ENCODE results near the gene SLC6A19. TPM values are rescaled to one million over a fixed set of nuclear protein-coding genes. Genes with fewer than 3 reads are reported as not detected.
A peak's percentile ranks its signal among the peaks of the same experiment; 100 is the strongest.

SLC6A19 gene
- total and polyA plus RNA-seq, 2 of the 13 experiments (the other 11 are each of a cell fraction or from before 2014, with no cell fraction given): 0.02 TPM; not detected in 1

DNA sequence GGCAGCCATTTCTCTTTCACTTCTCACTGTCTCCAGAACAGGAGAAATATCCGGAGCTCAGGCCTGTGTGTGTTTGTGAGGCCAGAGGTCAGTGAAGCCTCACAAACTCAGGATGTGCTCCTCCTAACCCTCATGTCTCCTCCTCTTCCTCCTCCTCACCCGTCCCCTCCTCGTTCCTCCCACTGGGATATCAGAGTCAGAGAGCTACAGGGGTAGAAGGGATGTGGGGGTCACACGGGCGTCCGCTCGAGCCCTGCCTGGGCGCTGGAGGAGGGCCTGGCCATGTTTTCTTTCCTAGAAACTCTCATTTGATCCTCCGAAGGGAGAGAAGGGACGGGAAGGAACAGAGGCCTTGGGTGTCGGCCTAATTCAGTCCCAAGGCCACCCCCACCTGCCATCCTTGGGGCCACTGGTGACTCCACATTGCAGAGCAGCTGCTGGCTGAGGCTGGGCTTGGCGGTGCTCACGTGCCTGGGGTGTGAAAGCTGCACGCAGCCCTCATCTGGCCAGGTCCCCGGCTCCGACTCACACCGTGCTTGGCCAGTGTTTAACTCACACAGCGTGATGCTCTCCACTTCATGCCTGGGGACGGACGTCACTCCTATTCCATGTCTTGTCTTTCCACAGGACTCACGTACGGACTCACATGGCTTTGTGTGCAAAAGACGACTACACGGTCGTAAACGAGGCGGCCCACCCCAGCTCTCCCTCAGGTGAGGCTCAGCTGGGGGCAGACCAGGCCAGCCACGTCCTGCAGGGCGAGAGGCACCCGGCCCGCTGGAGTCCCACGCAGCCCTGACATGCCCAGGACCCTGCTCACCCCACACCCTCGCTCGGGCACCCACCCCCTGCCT lies 22.6 kb upstream of the SLC6A19 start (continued):
- TF ChIP-seq ZBTB38 (CRISPR knock-in tag; IDR thresholded peaks at IDR 0.05) (0 out of 2 replicates have a peak, but pooled peaks have one; percentile 19), ZNF432 (CRISPR knock-in tag; IDR thresholded peaks at IDR 0.05; ENCODE audit: borderline replicate concordance) (no peak), SNAPC2 (CRISPR knock-in tag; IDR thresholded peaks at IDR 0.05) (no peak), ZNF678 (CRISPR knock-in tag; IDR thresholded peaks at IDR 0.05) (no peak), ZFP36L1 (CRISPR knock-in tag; IDR thresholded peaks at IDR 0.05) (peak; percentile 82; the same call in 1 of the 2 replicates), SPEN (CRISPR knock-in tag; IDR thresholded peaks at IDR 0.05; ENCODE audit: low read depth) (peak; percentile 29; the same call in 1 of the 2 replicates), IKZF5 (CRISPR knock-in tag; IDR thresholded peaks at IDR 0.05) (peak; percentile 26; the same call in 1 of the 2 replicates), SYNCRIP (IDR thresholded peaks at IDR 0.05; ENCODE audit: insufficient read depth, low read depth, low read length) (no peak), RNF2 (conservative IDR thresholded peaks at IDR 0.05; ENCODE audit: low read depth) (peak; percentile 74), ZNF142 (CRISPR knock-in tag; IDR thresholded peaks at IDR 0.05) (no peak), KLF16 (CRISPR knock-in tag; IDR thresholded peaks at IDR 0.05) (0 out of 4 replicates have a peak, but pooled peaks of 1 of the 2 experiments have one; percentile 38), ZNF605 (CRISPR knock-in tag; IDR thresholded peaks at IDR 0.05) (0 out of 2 replicates have a peak, but pooled peaks have one; percentile 54), ZSCAN29 (CRISPR knock-in tag; conservative IDR thresholded peaks at IDR 0.05) (peak; percentile 37; the same call in 1 of the 2 replicates)
- TF ChIP-seq, protein P1, sequence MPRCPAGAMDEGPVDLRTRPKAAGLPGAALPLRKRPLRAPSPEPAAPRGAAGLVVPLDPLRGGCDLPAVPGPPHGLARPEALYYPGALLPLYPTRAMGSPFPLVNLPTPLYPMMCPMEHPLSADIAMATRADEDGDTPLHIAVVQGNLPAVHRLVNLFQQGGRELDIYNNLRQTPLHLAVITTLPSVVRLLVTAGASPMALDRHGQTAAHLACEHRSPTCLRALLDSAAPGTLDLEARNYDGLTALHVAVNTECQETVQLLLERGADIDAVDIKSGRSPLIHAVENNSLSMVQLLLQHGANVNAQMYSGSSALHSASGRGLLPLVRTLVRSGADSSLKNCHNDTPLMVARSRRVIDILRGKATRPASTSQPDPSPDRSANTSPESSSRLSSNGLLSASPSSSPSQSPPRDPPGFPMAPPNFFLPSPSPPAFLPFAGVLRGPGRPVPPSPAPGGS (CRISPR knock-in tag; IDR thresholded peaks at IDR 0.05): peak; percentile 21; the same call in 1 of the 2 replicates
- TF ChIP-seq, protein P2, sequence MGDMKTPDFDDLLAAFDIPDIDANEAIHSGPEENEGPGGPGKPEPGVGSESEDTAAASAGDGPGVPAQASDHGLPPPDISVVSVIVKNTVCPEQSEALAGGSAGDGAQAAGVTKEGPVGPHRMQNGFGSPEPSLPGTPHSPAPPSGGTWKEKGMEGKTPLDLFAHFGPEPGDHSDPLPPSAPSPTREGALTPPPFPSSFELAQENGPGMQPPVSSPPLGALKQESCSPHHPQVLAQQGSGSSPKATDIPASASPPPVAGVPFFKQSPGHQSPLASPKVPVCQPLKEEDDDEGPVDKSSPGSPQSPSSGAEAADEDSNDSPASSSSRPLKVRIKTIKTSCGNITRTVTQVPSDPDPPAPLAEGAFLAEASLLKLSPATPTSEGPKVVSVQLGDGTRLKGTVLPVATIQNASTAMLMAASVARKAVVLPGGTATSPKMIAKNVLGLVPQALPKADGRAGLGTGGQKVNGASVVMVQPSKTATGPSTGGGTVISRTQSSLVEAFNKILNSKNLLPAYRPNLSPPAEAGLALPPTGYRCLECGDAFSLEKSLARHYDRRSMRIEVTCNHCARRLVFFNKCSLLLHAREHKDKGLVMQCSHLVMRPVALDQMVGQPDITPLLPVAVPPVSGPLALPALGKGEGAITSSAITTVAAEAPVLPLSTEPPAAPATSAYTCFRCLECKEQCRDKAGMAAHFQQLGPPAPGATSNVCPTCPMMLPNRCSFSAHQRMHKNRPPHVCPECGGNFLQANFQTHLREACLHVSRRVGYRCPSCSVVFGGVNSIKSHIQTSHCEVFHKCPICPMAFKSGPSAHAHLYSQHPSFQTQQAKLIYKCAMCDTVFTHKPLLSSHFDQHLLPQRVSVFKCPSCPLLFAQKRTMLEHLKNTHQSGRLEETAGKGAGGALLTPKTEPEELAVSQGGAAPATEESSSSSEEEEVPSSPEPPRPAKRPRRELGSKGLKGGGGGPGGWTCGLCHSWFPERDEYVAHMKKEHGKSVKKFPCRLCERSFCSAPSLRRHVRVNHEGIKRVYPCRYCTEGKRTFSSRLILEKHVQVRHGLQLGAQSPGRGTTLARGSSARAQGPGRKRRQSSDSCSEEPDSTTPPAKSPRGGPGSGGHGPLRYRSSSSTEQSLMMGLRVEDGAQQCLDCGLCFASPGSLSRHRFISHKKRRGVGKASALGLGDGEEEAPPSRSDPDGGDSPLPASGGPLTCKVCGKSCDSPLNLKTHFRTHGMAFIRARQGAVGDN (CRISPR knock-in tag; IDR thresholded peaks at IDR 0.05): peak; percentile 98

Measured in HepG2 (cell line).